GM18909 (cell line): ENCODE results near the gene KCNMA1.

ENCODE experiments used
- ATAC-seq: cut with Tn5 transposase; IDR thresholded peaks from one replicate; pipeline ENCODE4 v1.9.1; 2021; ENCODE audit warnings: mild to moderate bottlenecking; ENCODE audit not compliant: unreplicated experiment, poor library complexity

Gene KCNMA1

GRCh38 chr10:77498829-77499228 lies 138.8 kb downstream of the KCNMA1 start:
- no peak for ATAC-seq

- no peak for ATAC-seq
Measured at GRCh38 chr10:77498210-77498609, 139.4 kb downstream of the KCNMA1 start.

GRCh38 chr10:77497748-77498147 lies 139.9 kb downstream of the KCNMA1 start:
- no peak for ATAC-seq

- ATAC-seq = no peak
Measured at GRCh38 chr10:77496941-77497420, 140.6 kb downstream of the KCNMA1 start.

- no peak for ATAC-seq
Measured at GRCh38 chr10:77494756-77495541, 142.7 kb downstream of the KCNMA1 start.

GRCh38 chr10:77494327-77494726 lies 143.3 kb downstream of the KCNMA1 start:
- no peak for ATAC-seq

DNA sequence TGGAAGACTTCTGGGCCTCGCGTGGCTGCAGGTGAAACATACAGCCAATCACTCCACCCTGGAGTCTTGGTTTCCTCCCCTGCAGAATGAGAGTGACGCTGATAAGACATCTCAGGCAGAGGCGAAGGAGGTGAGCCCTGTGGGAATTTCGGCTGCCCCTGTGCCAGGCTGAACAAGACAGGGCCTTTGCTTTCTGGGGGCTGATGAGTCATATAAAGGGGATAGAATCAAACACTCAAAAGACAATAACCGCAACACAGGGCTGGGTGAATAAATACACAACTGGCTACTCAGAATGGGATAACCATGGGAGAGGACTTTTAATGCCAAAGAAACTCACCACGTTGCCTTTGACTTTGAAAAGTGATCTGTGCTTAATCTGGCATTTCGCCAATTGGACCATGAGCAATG lies 143.8 kb downstream of the KCNMA1 start:
- no peak for ATAC-seq

GRCh38 chr10:77493239-77493806 lies 144.3 kb downstream of the KCNMA1 start:
- ATAC-seq = no peak

GRCh38 chr10:77492368-77492994 lies 145.1 kb downstream of the KCNMA1 start:
- no peak for ATAC-seq

GRCh38 chr10:77490534-77491314 lies 146.9 kb downstream of the KCNMA1 start:
- ATAC-seq = no peak

DNA sequence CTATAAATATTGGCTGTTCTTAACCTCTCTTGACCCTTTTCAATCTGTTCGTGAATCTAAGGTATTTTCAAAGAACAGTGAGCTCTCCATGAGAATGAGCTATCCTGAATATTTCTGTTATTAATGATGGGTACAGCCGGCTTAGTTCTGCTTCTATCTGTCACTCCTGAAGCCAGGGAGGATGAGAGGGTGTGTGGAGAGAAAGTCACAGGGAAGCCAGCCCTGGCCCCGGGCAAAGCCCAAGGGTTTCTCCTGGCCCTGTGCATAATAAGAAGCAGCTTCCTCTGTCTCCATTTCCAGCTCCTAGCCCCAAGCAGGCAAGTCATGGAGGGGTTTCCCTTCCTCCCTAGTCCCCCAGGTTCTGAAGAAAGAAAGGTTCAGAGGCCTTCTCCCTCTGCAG lies 151.1 kb downstream of the KCNMA1 start:
- ATAC-seq = no peak

- ATAC-seq = no peak
Measured at GRCh38 chr10:77485847-77486246, 151.8 kb downstream of the KCNMA1 start.

DNA sequence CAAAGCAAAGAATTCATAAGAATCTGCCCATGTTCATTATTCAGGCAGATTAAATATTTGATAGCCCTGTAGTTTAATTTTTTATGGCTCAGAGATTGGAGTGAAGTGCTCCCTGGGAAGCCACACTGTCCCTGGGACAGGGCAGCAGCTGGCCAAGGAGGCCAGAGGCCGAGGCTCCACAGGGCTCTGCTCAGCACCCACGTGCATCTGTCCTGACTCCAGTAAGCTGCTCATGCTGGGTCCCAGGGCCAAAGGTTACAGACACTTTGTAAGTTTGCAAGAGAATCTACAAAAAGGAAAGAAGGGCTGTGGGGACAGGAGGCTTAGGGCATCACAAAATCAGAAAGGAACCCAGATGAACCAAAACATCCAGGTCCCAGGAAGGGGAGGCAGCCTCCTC lies 155.5 kb downstream of the KCNMA1 start:
- no peak for ATAC-seq

DNA sequence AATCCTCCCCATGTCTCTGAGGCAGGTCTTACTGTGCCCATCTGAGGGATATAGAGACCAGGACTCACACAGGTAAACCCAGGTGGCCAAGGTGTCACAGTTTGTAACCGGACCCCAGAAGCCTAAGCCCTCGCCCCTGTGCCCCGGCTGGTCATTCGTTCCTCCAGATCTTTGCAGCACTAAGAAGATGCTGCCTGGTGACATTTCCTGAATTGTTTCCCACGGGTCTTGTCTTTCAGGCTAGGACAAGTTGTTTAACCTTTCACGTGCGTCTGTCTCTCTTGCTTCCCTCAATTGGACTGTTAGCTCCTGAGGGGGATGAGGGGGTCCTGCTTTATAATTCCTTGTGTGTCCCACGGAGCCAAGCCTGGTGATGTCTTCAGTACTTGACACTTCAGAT lies 158.0 kb downstream of the KCNMA1 start:
- ATAC-seq = no peak

GRCh38 chr10:77478962-77479359 lies 158.6 kb downstream of the KCNMA1 start:
- ATAC-seq = no peak

DNA sequence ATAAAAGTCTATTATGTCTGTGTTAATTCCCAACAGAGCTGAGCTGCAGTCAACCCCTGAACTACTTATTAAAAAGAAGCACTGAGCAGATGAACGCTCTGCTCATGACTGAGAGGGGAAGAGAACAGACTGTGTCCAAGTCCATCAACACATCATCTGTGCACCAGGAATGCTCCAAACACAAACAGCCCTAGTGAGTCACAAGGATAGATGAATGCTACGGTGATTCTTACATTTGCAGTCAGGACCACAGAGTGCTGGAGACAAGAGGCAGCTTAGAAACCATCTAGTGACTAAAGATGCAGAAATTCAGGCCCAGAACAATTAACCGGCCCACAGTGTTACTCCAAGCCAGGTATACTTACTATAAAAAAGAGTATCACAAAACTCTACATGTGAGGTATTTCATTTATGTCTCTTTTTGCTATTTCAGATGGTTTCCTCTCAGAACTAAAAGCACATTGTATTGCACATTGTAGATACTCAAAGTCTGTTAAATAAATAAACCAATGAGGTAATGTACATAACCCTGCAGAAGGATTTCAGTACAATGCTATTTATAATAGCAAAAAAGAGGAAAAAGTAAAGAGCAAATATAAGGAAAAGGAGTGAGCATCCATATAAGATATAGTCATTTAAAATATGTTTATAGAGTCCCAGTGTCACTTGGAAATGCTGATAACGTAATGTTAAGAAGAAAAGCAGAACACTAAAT lies 159.2 kb downstream of the KCNMA1 start:
- no peak for ATAC-seq

DNA sequence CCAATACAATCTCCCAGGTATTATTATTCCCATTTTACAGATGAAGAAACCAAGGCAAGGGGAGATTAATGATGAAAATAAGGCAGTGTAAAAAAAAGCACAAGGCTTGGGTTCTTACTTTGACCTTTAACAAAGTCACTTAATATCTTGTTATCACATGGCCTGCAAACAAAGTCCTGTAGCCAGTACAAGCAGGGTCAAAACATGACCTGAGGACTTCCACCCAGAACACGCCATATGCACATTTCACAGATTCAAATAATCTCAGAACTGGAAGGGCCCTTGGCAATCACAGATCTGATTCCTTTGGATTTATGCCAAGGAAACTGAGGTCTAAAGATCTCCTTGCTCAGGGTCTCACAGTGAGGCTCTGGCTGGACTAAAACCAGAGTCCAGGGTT lies 162.1 kb downstream of the KCNMA1 start:
- ATAC-seq = no peak

DNA sequence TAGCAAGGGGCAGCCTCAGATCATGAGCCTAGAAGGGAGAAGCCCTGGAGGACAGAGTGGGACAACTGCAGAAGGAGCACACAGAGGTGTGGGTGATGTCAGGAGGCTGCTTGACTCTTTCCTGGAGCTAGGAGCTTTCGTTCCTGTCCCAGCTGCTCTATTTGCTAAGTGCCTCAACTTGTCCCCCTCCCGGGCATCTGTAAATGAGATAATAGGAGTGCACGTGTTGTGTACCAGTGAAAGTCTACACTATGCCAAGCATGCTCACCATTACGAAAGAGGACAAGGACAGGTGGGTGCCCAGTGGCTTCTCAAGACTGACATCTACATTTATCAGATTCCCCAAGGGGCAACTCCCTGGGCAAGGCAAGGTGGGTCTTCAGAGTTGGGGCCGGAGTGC lies 162.7 kb downstream of the KCNMA1 start:
- no peak for ATAC-seq

DNA sequence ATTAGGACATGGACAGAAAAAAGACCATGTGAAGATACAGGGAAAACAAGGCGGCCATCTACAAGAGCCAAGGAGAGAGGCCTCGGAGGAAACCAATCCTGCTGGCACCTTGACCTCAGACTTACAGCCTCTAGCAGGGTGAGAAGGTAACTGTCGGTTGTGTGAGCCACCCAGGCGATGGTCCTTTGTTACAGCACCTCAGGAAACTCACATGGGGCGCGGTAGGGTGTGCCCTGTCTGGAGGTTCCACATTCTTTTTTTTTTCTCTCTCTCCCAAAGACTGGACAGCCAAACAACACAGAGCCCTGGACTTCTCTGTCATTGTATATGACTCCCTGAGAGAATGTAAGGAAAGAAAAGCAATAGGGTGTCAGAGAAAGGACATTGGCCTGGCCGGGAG lies 163.2 kb downstream of the KCNMA1 start:
- ATAC-seq = no peak

DNA sequence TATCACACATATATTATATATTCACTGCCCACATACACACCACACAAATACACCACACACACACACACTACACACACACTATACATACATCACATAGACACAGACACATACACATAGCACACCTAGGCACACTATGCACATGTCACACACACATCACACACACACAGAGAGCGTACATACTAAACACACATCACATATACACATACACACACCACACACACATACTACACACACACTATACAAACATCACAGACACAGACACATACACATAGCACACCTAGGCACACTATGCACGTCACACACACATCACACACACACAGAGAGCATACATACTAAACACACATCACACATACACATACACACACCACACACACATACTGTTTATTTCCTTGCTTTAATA lies 165.5 kb downstream of the KCNMA1 start:
- no peak for ATAC-seq
